ENCODE data around the gene ZC3HAV1L. TPM values are rescaled to one million over a fixed set of nuclear protein-coding genes. Genes with fewer than 3 reads are reported as not detected.

ZC3HAV1L gene
- total and polyA plus RNA-seq, 2 of the 8 experiments (the other 6 are each of a cell fraction or from before 2014, with no cell fraction given) = 5.2 to 7.0 TPM

- TF ChIP-seq, protein P1, sequence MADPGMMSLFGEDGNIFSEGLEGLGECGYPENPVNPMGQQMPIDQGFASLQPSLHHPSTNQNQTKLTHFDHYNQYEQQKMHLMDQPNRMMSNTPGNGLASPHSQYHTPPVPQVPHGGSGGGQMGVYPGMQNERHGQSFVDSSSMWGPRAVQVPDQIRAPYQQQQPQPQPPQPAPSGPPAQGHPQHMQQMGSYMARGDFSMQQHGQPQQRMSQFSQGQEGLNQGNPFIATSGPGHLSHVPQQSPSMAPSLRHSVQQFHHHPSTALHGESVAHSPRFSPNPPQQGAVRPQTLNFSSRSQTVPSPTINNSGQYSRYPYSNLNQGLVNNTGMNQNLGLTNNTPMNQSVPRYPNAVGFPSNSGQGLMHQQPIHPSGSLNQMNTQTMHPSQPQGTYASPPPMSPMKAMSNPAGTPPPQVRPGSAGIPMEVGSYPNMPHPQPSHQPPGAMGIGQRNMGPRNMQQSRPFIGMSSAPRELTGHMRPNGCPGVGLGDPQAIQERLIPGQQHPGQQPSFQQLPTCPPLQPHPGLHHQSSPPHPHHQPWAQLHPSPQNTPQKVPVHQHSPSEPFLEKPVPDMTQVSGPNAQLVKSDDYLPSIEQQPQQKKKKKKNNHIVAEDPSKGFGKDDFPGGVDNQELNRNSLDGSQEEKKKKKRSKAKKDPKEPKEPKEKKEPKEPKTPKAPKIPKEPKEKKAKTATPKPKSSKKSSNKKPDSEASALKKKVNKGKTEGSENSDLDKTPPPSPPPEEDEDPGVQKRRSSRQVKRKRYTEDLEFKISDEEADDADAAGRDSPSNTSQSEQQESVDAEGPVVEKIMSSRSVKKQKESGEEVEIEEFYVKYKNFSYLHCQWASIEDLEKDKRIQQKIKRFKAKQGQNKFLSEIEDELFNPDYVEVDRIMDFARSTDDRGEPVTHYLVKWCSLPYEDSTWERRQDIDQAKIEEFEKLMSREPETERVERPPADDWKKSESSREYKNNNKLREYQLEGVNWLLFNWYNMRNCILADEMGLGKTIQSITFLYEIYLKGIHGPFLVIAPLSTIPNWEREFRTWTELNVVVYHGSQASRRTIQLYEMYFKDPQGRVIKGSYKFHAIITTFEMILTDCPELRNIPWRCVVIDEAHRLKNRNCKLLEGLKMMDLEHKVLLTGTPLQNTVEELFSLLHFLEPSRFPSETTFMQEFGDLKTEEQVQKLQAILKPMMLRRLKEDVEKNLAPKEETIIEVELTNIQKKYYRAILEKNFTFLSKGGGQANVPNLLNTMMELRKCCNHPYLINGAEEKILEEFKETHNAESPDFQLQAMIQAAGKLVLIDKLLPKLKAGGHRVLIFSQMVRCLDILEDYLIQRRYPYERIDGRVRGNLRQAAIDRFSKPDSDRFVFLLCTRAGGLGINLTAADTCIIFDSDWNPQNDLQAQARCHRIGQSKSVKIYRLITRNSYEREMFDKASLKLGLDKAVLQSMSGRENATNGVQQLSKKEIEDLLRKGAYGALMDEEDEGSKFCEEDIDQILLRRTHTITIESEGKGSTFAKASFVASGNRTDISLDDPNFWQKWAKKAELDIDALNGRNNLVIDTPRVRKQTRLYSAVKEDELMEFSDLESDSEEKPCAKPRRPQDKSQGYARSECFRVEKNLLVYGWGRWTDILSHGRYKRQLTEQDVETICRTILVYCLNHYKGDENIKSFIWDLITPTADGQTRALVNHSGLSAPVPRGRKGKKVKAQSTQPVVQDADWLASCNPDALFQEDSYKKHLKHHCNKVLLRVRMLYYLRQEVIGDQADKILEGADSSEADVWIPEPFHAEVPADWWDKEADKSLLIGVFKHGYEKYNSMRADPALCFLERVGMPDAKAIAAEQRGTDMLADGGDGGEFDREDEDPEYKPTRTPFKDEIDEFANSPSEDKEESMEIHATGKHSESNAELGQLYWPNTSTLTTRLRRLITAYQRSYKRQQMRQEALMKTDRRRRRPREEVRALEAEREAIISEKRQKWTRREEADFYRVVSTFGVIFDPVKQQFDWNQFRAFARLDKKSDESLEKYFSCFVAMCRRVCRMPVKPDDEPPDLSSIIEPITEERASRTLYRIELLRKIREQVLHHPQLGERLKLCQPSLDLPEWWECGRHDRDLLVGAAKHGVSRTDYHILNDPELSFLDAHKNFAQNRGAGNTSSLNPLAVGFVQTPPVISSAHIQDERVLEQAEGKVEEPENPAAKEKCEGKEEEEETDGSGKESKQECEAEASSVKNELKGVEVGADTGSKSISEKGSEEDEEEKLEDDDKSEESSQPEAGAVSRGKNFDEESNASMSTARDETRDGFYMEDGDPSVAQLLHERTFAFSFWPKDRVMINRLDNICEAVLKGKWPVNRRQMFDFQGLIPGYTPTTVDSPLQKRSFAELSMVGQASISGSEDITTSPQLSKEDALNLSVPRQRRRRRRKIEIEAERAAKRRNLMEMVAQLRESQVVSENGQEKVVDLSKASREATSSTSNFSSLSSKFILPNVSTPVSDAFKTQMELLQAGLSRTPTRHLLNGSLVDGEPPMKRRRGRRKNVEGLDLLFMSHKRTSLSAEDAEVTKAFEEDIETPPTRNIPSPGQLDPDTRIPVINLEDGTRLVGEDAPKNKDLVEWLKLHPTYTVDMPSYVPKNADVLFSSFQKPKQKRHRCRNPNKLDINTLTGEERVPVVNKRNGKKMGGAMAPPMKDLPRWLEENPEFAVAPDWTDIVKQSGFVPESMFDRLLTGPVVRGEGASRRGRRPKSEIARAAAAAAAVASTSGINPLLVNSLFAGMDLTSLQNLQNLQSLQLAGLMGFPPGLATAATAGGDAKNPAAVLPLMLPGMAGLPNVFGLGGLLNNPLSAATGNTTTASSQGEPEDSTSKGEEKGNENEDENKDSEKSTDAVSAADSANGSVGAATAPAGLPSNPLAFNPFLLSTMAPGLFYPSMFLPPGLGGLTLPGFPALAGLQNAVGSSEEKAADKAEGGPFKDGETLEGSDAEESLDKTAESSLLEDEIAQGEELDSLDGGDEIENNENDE (IDR thresholded peaks at IDR 0.05; ENCODE audit: insufficient replicate concordance, low read length) = no peak
- TF ChIP-seq SP2 (IDR thresholded peaks at IDR 0.05; ENCODE audit: low read length) (no peak), YY1 (IDR thresholded peaks at IDR 0.05; ENCODE audit: low read depth, low read length) (no peak), GABPA (IDR thresholded peaks at IDR 0.05; ENCODE audit: borderline replicate concordance, insufficient read depth, low read length) (no peak), KDM1A (IDR thresholded peaks at IDR 0.05; ENCODE audit: borderline replicate concordance, low read length) (no peak), CHD1 (IDR thresholded peaks at IDR 0.05; ENCODE audit: low read depth, low read length) (no peak), RBBP5 (IDR thresholded peaks at IDR 0.05; ENCODE audit: borderline replicate concordance, low read depth, low read length) (no peak), SIRT6 (IDR thresholded peaks at IDR 0.05; ENCODE audit: low read length) (no peak), BACH1 (IDR thresholded peaks at IDR 0.05; ENCODE audit: low read length) (no peak), EP300 (IDR thresholded peaks at IDR 0.05; ENCODE audit: borderline replicate concordance in 1 of 2, low read depth in 2 of 2, low read length in 2 of 2) (no peak)
- TF ChIP-seq, protein P2, sequence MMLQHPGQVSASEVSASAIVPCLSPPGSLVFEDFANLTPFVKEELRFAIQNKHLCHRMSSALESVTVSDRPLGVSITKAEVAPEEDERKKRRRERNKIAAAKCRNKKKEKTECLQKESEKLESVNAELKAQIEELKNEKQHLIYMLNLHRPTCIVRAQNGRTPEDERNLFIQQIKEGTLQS (IDR thresholded peaks at IDR 0.05; ENCODE audit: insufficient read depth, low read depth, low read length) = no peak
Measured at GRCh38 chr7:139081584-139081983, 45.7 kb upstream of the ZC3HAV1L start (continued).
